ENCODE results near the gene LAMA2. TPM values are rescaled to one million over a fixed set of nuclear protein-coding genes. Genes with fewer than 3 reads are reported as not detected.

The LAMA2 gene
- total RNA-seq, 1 experiment from 2014 or later = 2.2 TPM

DNA sequence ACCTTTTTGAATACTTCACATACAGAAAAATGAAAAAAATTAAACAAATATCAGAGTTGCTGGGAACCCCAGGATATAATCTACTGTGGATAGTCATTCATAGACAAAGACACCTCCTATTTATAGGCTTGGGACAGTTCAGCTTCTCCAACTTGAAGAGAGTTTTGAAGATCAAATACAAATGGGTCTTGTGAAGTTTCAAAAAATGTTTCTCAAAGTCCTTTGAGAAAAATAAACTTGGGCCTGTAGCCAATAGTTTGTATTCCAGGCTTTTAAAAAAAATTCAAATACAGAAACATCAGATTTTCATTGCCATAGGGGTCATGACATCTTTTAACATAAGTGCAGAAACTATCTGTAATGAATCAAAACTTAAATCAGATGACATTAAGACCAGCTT is 334.8 kb downstream of the LAMA2 start:
- POLR2A ChIA-PET = interaction anchor here (0.7 kb wide), 1 partner anchor 17 kb away, joined by 3 read pairs; no protein-coding TSS in a partner anchor
- intact Hi-C loops (cut with micrococcal nuclease) = no loop called here
- H3K27me3 Mint-ChIP-seq (ENCODE audit: insufficient read depth, unreplicated experiment) = peaks cover 21% of the 10 kb centered on the region
- no peaks in the 10 kb centered on the region for H3K9me3 Mint-ChIP-seq (ENCODE audit: unreplicated experiment)
- no peak overlapping the region for H3K27ac Mint-ChIP-seq (ENCODE audit: low read depth, unreplicated experiment)
- TF ChIP-seq, protein P1, sequence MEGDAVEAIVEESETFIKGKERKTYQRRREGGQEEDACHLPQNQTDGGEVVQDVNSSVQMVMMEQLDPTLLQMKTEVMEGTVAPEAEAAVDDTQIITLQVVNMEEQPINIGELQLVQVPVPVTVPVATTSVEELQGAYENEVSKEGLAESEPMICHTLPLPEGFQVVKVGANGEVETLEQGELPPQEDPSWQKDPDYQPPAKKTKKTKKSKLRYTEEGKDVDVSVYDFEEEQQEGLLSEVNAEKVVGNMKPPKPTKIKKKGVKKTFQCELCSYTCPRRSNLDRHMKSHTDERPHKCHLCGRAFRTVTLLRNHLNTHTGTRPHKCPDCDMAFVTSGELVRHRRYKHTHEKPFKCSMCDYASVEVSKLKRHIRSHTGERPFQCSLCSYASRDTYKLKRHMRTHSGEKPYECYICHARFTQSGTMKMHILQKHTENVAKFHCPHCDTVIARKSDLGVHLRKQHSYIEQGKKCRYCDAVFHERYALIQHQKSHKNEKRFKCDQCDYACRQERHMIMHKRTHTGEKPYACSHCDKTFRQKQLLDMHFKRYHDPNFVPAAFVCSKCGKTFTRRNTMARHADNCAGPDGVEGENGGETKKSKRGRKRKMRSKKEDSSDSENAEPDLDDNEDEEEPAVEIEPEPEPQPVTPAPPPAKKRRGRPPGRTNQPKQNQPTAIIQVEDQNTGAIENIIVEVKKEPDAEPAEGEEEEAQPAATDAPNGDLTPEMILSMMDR (IDR thresholded peaks at IDR 0.05; ENCODE audit: unreplicated experiment) = no peak
- CTCF ChIA-PET = interaction anchor here (1.0 kb wide), 1 partner anchor 153 kb away, joined by 3 read pairs; no protein-coding TSS in a partner anchor
- BruUV-seq (replicated peaks) = no TSS peak
- H3K4me3 Mint-ChIP-seq (ENCODE audit: unreplicated experiment) = no peak overlapping the region
- H3K36me3 Mint-ChIP-seq (ENCODE audit: insufficient read depth, unreplicated experiment) = no peaks in the 10 kb centered on the region
- DNase-seq (ENCODE audit: unreplicated experiment) = no peak
- no peaks in the 10 kb centered on the region for H3K4me1 Mint-ChIP-seq (ENCODE audit: insufficient read depth, unreplicated experiment)

DNA sequence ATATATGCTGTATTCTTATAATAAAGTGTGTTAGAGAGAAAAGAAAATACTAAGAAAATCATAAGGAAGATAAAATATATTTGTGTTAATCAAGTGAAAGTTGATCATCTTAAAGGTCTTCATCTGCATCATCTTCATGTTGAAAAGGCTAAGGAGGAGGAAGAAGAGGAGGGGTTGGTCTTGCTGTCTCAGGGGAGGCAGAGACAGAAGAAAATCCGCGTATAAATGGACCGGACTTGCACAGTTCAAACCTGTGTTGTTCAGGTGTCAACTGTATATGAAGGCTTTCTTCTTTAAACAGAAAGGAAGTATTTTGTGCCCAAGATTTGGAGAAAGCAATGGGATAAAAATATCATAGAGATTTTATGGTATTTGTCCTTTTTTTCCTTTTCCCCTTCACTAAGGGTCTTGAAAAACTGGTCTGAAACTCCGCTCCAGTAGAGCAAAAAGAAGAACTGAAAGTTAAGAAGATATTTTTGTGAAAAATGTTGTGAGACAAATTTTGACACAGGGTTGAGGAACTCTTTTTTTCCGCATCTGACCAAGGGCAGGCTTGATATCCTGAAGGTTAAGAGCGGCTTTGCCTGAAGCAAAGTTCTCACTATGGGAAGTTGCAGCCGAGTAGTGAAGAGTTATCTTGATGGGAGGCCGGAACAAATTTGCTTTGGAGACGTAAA is 350.7 kb downstream of the LAMA2 start:
- CTCF ChIA-PET = no interaction called here
- POLR2A ChIA-PET = no interaction called here
- Mint-ChIP-seq H3K4me3 (ENCODE audit: unreplicated experiment) (no peak overlapping the region), H3K27ac (ENCODE audit: low read depth, unreplicated experiment) (no peak overlapping the region), H3K36me3 (ENCODE audit: insufficient read depth, unreplicated experiment) (no peaks in the 10 kb centered on the region), H3K4me1 (ENCODE audit: insufficient read depth, unreplicated experiment) (no peaks in the 10 kb centered on the region), H3K9me3 (ENCODE audit: unreplicated experiment) (no peaks in the 10 kb centered on the region), H3K27me3 (ENCODE audit: insufficient read depth, unreplicated experiment) (peaks cover 34% of the 10 kb centered on the region)
- TF ChIP-seq, protein P1 (IDR thresholded peaks at IDR 0.05; ENCODE audit: unreplicated experiment) = no peak
- BruUV-seq (replicated peaks) = no TSS peak
- DNase-seq (ENCODE audit: unreplicated experiment) = no peak
- intact Hi-C loops (cut with micrococcal nuclease) = no loop called here

DNA sequence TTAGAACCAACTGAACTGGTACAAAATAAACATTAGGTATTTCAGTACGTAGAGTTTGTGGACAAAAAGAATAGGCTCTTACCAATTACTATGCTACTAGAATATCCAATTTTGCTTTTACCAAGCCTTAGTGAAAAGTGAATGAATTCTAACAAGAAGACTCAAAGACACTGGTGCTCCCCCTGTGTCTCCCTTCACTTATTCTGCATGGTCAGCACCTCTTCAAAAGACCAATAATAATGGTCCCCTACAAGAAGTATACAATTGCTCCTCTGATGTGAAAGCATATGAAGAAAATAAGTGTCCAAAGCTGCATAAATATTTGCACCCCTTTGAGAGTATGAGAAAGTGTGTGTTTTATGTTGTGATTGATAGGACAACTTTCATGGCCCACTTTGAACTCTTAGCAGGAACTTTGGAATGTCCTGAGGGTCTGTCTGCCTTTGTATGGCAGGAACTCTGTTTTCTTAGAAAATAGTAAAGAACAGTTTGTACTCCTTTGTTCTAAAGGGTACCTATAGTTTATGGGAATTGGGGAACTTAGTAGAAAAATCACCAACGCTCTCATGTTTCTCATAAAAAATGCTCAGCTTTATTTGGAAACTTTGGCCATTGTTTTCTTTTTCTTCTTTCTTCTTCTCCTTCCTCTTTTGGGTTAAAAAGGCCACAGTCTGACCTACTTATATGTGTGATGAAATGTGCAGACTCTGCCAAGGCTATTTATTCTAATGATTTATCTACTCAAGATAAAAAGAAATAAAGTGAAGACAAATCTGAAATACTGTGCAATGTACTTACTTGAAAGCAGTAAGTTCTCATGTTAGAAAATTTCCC is 352.4 kb downstream of the LAMA2 start:
- H3K27ac Mint-ChIP-seq (ENCODE audit: low read depth, unreplicated experiment) = no peak overlapping the region
- ChIA-PET CTCF (no interaction called here), POLR2A (interaction anchor here (0.6 kb wide), 1 partner anchor 110 kb away, joined by 3 read pairs; no protein-coding TSS in a partner anchor)
- no peak overlapping the region for H3K4me3 Mint-ChIP-seq (ENCODE audit: unreplicated experiment)
- peaks cover 21% of the 10 kb centered on the region for H3K27me3 Mint-ChIP-seq (ENCODE audit: insufficient read depth, unreplicated experiment)
- no peak for DNase-seq (ENCODE audit: unreplicated experiment)
- TF ChIP-seq, protein P1 (IDR thresholded peaks at IDR 0.05; ENCODE audit: unreplicated experiment) = no peak
- intact Hi-C loops (cut with micrococcal nuclease) = no loop called here
- no peaks in the 10 kb centered on the region for H3K36me3 Mint-ChIP-seq (ENCODE audit: insufficient read depth, unreplicated experiment)
- peaks cover 4% of the 10 kb centered on the region for H3K4me1 Mint-ChIP-seq (ENCODE audit: insufficient read depth, unreplicated experiment)
- no peaks in the 10 kb centered on the region for H3K9me3 Mint-ChIP-seq (ENCODE audit: unreplicated experiment)
- no TSS peak for BruUV-seq (replicated peaks)

DNA sequence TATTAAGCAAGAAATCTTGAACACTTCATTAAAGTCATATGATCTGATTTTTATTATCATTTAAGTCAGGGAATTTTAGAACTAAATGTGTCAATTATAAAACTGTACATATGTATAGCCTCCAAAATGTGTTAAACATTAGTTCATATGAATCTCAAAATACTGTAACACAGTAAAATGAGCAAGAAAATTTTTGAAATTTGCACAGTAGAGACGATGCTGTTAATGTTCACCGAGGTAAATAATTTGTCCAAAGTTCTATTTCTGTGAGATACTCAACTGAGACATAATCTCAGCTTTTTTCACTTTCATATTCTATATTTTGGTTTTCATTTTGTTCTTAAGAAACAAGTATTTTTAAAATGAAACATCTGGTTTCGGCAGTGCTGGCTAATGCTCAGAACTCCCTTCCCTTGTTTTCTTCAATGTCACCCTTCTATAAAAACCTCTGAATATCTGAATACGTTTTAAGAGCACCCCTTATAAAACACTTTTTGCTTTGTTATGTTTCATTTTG is 353.1 kb downstream of the LAMA2 start:
- TF ChIP-seq, protein P1 (IDR thresholded peaks at IDR 0.05; ENCODE audit: unreplicated experiment) = no peak
- DNase-seq (ENCODE audit: unreplicated experiment) = no peak
- no peaks in the 10 kb centered on the region for H3K36me3 Mint-ChIP-seq (ENCODE audit: insufficient read depth, unreplicated experiment)
- intact Hi-C loops (cut with micrococcal nuclease) = no loop called here
- peaks cover 5% of the 10 kb centered on the region for H3K4me1 Mint-ChIP-seq (ENCODE audit: insufficient read depth, unreplicated experiment)
- H3K27ac Mint-ChIP-seq (ENCODE audit: low read depth, unreplicated experiment) = no peak overlapping the region
- no TSS peak for BruUV-seq (replicated peaks)
- ChIA-PET CTCF (no interaction called here), POLR2A (no interaction called here)
- no peak overlapping the region for H3K4me3 Mint-ChIP-seq (ENCODE audit: unreplicated experiment)
- H3K27me3 Mint-ChIP-seq (ENCODE audit: insufficient read depth, unreplicated experiment) = peaks cover 21% of the 10 kb centered on the region
- H3K9me3 Mint-ChIP-seq (ENCODE audit: unreplicated experiment) = no peaks in the 10 kb centered on the region
